ENCODE data around the gene COL1A1.

GRCh38 chr17:50173335-50173941, 28.0 kb downstream of the COL1A1 start:
- TF ChIP-seq, protein P1, sequence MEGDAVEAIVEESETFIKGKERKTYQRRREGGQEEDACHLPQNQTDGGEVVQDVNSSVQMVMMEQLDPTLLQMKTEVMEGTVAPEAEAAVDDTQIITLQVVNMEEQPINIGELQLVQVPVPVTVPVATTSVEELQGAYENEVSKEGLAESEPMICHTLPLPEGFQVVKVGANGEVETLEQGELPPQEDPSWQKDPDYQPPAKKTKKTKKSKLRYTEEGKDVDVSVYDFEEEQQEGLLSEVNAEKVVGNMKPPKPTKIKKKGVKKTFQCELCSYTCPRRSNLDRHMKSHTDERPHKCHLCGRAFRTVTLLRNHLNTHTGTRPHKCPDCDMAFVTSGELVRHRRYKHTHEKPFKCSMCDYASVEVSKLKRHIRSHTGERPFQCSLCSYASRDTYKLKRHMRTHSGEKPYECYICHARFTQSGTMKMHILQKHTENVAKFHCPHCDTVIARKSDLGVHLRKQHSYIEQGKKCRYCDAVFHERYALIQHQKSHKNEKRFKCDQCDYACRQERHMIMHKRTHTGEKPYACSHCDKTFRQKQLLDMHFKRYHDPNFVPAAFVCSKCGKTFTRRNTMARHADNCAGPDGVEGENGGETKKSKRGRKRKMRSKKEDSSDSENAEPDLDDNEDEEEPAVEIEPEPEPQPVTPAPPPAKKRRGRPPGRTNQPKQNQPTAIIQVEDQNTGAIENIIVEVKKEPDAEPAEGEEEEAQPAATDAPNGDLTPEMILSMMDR (IDR thresholded peaks at IDR 0.05), result no peak
- TF ChIP-seq POLR2A (IDR thresholded peaks at IDR 0.05), result no peak
